GM23338 (cell line): ENCODE results near the gene LRRFIP2. TPM values are rescaled to one million over a fixed set of nuclear protein-coding genes. Genes with fewer than 3 reads are reported as not detected.

Experiments used
- JUNB ChIP-seq: IDR thresholded peaks from one replicate; pipeline ENCODE4 v1.6.1; 2016; ENCODE audit warnings: antibody characterized with exemption; ENCODE audit not compliant: unreplicated experiment
- NANOG ChIP-seq: IDR thresholded peaks from 2 replicates; pipeline ENCODE4 v1.6.1; 2016; ENCODE audit warnings: antibody characterized with exemption, borderline replicate concordance
- POLR2AphosphoS5 ChIP-seq: IDR thresholded peaks from 2 replicates; pipeline ENCODE4 v1.6.1; 2016; ENCODE audit warnings: antibody characterized with exemption, low read depth
- STAT1 ChIP-seq: IDR thresholded peaks from one replicate; pipeline ENCODE4 v1.6.1; 2016; ENCODE audit warnings: antibody characterized with exemption; ENCODE audit not compliant: unreplicated experiment
- ZNF331 ChIP-seq: fragments of 250-450 bp; sonication (Bioruptor Pico); IDR thresholded peaks from 2 replicates; pipeline ENCODE4 v1.5.0; 2020; ENCODE audit warnings: low read depth, mild to moderate bottlenecking, moderate library complexity
- polyA plus RNA-seq: library from polyadenylated mRNA; unstranded; fragments of >200 nt; fragmentation: Nextera tagmentation; extraction: Ambion mirVana; gene quantifications from 2 replicates; pipeline ENCODE4 v1.2.1, GENCODE V29; 2016
- total RNA-seq: library from RNA; depleted of rRNA; stranded (reverse); fragments of >200 nt; shearing (Covaris generic); gene quantifications from 2 replicates; pipeline ENCODE4 v1.2.3, GENCODE V29; 2014
- TF ChIP-seq, protein P1 (sequence below): fragments of 250-450 bp; sonication (Bioruptor Pico); IDR thresholded peaks from 2 replicates; pipeline ENCODE4 v1.5.0; 2020; ENCODE audit warnings: mild to moderate bottlenecking, moderate library complexity
- TF ChIP-seq, protein P2 (sequence below), 2 experiments: fragments of 200-600 bp in 1 of 2; sonication (generic) in 1 of 2; conservative IDR thresholded peaks; 2 replicates each; pipeline versions ENCODE4 v1.5.1 to v1.6.1; 2016 to 2017; ENCODE audit warnings: antibody characterized with exemption in 2 of 2, low read depth in 2 of 2, mild to moderate bottlenecking in 2 of 2, moderate library complexity in 1 of 2
- TF ChIP-seq, protein P3 (sequence below): IDR thresholded peaks from 2 replicates; pipeline ENCODE4 v1.6.1; 2016; ENCODE audit warnings: antibody characterized with exemption

The LRRFIP2 gene
- total and polyA plus RNA-seq, 2 experiments from 2014 or later, result 20.3 to 29.0 TPM

DNA sequence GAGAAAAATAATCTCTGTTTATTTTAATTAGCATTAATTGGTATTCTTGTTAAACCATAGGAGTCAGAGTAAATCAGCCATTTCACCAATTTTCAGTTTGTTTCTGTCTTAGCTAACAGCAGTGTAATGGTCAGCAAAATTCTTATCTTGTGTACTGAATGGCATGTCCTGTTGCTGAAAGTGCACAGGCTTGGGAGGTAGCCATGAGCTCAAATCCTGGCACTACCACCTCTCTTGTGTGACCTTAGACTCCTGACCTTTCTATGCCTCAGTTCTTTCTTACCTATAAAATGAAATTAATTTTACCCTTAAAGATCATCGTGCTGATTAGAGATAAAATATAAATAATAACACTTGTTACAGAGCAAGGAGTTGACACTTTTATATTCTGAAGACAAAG lies 145.3 kb downstream of the LRRFIP2 start (continued):
- TF ChIP-seq, protein P1, sequence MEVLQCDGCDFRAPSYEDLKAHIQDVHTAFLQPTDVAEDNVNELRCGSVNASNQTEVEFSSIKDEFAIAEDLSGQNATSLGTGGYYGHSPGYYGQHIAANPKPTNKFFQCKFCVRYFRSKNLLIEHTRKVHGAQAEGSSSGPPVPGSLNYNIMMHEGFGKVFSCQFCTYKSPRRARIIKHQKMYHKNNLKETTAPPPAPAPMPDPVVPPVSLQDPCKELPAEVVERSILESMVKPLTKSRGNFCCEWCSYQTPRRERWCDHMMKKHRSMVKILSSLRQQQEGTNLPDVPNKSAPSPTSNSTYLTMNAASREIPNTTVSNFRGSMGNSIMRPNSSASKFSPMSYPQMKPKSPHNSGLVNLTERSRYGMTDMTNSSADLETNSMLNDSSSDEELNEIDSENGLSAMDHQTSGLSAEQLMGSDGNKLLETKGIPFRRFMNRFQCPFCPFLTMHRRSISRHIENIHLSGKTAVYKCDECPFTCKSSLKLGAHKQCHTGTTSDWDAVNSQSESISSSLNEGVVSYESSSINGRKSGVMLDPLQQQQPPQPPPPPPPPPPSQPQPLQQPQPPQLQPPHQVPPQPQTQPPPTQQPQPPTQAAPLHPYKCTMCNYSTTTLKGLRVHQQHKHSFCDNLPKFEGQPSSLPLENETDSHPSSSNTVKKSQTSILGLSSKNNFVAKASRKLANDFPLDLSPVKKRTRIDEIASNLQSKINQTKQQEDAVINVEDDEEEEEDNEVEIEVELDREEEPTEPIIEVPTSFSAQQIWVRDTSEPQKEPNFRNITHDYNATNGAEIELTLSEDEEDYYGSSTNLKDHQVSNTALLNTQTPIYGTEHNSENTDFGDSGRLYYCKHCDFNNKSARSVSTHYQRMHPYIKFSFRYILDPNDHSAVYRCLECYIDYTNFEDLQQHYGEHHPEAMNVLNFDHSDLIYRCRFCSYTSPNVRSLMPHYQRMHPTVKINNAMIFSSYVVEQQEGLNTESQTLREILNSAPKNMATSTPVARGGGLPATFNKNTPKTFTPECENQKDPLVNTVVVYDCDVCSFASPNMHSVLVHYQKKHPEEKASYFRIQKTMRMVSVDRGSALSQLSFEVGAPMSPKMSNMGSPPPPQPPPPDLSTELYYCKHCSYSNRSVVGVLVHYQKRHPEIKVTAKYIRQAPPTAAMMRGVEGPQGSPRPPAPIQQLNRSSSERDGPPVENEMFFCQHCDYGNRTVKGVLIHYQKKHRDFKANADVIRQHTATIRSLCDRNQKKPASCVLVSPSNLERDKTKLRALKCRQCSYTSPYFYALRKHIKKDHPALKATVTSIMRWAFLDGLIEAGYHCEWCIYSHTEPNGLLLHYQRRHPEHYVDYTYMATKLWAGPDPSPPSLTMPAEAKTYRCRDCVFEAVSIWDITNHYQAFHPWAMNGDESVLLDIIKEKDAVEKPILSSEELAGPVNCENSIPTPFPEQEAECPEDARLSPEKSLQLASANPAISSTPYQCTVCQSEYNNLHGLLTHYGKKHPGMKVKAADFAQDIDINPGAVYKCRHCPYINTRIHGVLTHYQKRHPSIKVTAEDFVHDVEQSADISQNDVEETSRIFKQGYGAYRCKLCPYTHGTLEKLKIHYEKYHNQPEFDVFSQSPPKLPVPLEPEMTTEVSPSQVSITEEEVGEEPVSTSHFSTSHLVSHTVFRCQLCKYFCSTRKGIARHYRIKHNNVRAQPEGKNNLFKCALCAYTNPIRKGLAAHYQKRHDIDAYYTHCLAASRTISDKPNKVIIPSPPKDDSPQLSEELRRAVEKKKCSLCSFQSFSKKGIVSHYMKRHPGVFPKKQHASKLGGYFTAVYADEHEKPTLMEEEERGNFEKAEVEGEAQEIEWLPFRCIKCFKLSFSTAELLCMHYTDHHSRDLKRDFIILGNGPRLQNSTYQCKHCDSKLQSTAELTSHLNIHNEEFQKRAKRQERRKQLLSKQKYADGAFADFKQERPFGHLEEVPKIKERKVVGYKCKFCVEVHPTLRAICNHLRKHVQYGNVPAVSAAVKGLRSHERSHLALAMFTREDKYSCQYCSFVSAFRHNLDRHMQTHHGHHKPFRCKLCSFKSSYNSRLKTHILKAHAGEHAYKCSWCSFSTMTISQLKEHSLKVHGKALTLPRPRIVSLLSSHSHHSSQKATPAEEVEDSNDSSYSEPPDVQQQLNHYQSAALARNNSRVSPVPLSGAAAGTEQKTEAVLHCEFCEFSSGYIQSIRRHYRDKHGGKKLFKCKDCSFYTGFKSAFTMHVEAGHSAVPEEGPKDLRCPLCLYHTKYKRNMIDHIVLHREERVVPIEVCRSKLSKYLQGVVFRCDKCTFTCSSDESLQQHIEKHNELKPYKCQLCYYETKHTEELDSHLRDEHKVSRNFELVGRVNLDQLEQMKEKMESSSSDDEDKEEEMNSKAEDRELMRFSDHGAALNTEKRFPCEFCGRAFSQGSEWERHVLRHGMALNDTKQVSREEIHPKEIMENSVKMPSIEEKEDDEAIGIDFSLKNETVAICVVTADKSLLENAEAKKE (CRISPR knock-in tag), result no peak
- TF ChIP-seq STAT1, result no peak
- TF ChIP-seq, protein P2, sequence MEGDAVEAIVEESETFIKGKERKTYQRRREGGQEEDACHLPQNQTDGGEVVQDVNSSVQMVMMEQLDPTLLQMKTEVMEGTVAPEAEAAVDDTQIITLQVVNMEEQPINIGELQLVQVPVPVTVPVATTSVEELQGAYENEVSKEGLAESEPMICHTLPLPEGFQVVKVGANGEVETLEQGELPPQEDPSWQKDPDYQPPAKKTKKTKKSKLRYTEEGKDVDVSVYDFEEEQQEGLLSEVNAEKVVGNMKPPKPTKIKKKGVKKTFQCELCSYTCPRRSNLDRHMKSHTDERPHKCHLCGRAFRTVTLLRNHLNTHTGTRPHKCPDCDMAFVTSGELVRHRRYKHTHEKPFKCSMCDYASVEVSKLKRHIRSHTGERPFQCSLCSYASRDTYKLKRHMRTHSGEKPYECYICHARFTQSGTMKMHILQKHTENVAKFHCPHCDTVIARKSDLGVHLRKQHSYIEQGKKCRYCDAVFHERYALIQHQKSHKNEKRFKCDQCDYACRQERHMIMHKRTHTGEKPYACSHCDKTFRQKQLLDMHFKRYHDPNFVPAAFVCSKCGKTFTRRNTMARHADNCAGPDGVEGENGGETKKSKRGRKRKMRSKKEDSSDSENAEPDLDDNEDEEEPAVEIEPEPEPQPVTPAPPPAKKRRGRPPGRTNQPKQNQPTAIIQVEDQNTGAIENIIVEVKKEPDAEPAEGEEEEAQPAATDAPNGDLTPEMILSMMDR (conservative IDR thresholded peaks at IDR 0.05; ENCODE audit: low read depth in 2 of 2), result no peak
- no peak for TF ChIP-seq POLR2AphosphoS5
- no peak for TF ChIP-seq NANOG
- TF ChIP-seq ZNF331 (CRISPR knock-in tag), result no peak
- TF ChIP-seq, protein P3, sequence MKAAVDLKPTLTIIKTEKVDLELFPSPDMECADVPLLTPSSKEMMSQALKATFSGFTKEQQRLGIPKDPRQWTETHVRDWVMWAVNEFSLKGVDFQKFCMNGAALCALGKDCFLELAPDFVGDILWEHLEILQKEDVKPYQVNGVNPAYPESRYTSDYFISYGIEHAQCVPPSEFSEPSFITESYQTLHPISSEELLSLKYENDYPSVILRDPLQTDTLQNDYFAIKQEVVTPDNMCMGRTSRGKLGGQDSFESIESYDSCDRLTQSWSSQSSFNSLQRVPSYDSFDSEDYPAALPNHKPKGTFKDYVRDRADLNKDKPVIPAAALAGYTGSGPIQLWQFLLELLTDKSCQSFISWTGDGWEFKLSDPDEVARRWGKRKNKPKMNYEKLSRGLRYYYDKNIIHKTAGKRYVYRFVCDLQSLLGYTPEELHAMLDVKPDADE, result no peak
- TF ChIP-seq JUNB, result no peak
